Parathyroid adenoma (tissue), 2 donors: ENCODE data around the gene UMAD1.

Experiments used
- H2AFZ ChIP-seq: fragments of 300-600 bp; sonication (generic); one replicate; pipeline ENCODE4 v1.7.0; 2017; ENCODE audit warnings: antibody characterized with exemption, mild to moderate bottlenecking
- H3K27ac ChIP-seq: fragments of 300-600 bp; sonication (generic); one replicate; pipeline ENCODE4 v1.7.0; 2017
- H3K27me3 ChIP-seq: fragments of 300-600 bp; sonication (generic); one replicate; pipeline ENCODE4 v1.7.0; 2017; ENCODE audit warnings: low read length; ENCODE audit not compliant: control insufficient read depth, insufficient read depth
- H3K36me3 ChIP-seq: fragments of 300-600 bp; sonication (generic); one replicate; pipeline ENCODE4 v1.7.0; 2017; ENCODE audit warnings: low read length; ENCODE audit not compliant: control insufficient read depth, insufficient read depth
- H3K4me1 ChIP-seq: fragments of 300-600 bp; sonication (generic); one replicate; pipeline ENCODE4 v1.7.0; 2017; ENCODE audit warnings: control low read depth
- H3K4me2 ChIP-seq: fragments of 300-600 bp; sonication (generic); one replicate; pipeline ENCODE4 v1.7.0; 2017; ENCODE audit warnings: low read length
- H3K4me3 ChIP-seq: fragments of 300-600 bp; sonication (generic); one replicate; pipeline ENCODE4 v1.7.0; 2017; ENCODE audit warnings: low read depth, low read length
- H3K79me2 ChIP-seq: fragments of 300-600 bp; sonication (generic); one replicate; pipeline ENCODE4 v1.7.0; 2017; ENCODE audit warnings: control low read depth
- H3K9ac ChIP-seq: fragments of 300-600 bp; sonication (generic); one replicate; pipeline ENCODE4 v1.7.0; 2017; ENCODE audit warnings: mild to moderate bottlenecking
- H3K9me3 ChIP-seq: fragments of 300-600 bp; sonication (generic); one replicate; pipeline ENCODE4 v1.7.0; 2017; ENCODE audit warnings: low read length; ENCODE audit not compliant: control insufficient read depth
- CTCF ChIP-seq: fragments of 300-600 bp; sonication (generic); IDR thresholded peaks from one replicate; pipeline ENCODE4 v1.7.0; 2017; ENCODE audit warnings: antibody characterized with exemption, mild to moderate bottlenecking
- donor health status: primary hyperparathyroidism.

UMAD1 gene

DNA sequence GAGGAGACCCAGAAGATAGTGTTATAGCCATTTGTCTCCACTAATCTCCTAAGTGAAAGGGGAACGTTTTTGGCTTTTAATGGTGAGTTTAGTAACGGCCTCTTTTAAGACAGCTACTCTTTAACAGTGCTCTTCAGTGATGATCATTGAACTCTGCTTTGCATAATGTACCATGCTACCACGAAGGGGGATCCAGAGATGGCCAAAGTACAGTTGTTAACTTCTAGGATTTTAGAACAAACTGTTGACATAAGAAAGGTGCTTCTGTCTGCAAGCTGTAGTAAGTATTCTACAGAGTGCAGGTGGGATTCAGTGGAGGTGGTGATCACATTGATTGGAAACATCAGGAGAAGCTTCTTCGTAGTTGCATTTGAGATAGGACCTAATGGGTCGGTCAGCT, 192.0 kb downstream of the UMAD1 start:
- no peak overlapping the region for H3K27ac ChIP-seq
- no peaks in the 10 kb centered on the region for H3K36me3 ChIP-seq
- H3K79me2 ChIP-seq: no peaks in the 10 kb centered on the region
- no peak for TF ChIP-seq CTCF
- H3K27me3 ChIP-seq: no peaks in the 10 kb centered on the region
- no peaks in the 10 kb centered on the region for H3K4me1 ChIP-seq
- H3K9me3 ChIP-seq: no peaks in the 10 kb centered on the region
- no peak overlapping the region for H3K9ac ChIP-seq
- H3K4me3 ChIP-seq: no peak overlapping the region
- no peak overlapping the region for H2AFZ ChIP-seq
- H3K4me2 ChIP-seq: no peak overlapping the region

DNA sequence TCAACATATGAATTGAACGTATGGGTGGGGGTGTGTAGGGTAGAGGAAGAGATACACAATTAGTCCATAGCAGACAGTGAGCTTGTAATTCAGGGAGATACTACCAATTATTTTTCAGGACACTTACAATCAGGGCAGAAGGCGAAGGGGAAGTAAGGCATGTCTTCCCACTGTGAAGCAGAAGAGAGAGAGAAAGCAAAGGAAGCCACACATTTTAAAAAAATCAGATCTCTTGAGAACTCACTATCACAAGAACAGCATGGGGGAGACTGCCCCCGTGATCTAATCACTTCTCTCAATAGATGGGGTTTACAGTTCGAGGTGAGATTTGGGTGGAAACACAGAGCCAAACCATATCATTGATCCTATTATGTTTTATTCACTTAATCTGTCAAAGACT, 194.2 kb downstream of the UMAD1 start:
- H3K4me3 ChIP-seq: no peak overlapping the region
- peaks cover 3% of the 10 kb centered on the region for H3K79me2 ChIP-seq
- no peaks in the 10 kb centered on the region for H3K4me1 ChIP-seq
- no peaks in the 10 kb centered on the region for H3K27me3 ChIP-seq
- no peaks in the 10 kb centered on the region for H3K9me3 ChIP-seq
- no peak for TF ChIP-seq CTCF
- no peak overlapping the region for H3K9ac ChIP-seq
- no peak overlapping the region for H3K4me2 ChIP-seq
- no peaks in the 10 kb centered on the region for H3K36me3 ChIP-seq
- no peak overlapping the region for H2AFZ ChIP-seq
- no peak overlapping the region for H3K27ac ChIP-seq

GRCh38 chr7:7841027-7841426, 200.5 kb downstream of the UMAD1 start:
- no peaks in the 10 kb centered on the region for H3K4me1 ChIP-seq
- no peak overlapping the region for H3K4me2 ChIP-seq
- H3K4me3 ChIP-seq: no peak overlapping the region
- H3K9ac ChIP-seq: no peak overlapping the region
- no peak overlapping the region for H2AFZ ChIP-seq
- H3K27me3 ChIP-seq: no peaks in the 10 kb centered on the region
- no peak for TF ChIP-seq CTCF
- H3K79me2 ChIP-seq: peaks cover 3% of the 10 kb centered on the region
- no peak overlapping the region for H3K27ac ChIP-seq
- H3K9me3 ChIP-seq: no peaks in the 10 kb centered on the region
- no peaks in the 10 kb centered on the region for H3K36me3 ChIP-seq

DNA sequence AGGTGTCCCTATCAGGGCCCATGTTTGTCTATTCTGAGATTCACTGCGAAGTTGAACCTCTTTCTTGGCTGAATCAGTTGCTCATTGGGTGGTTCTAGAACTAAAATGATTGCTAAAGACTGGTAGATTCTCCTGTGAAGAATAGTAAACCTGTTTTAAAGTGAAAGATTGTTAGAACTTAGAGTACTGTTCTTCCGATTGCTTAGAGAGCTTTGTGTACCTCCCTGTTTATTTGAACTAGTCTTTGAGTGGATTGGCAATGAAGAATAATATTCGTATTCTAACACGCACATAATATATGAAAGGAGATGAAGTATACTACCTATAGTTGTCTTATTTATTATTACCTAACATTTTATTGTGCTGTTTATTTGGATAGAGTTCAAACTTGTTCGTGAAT, 202.7 kb downstream of the UMAD1 start:
- no peak overlapping the region for H3K9ac ChIP-seq
- peaks cover under 1% of the 10 kb centered on the region for H3K79me2 ChIP-seq
- no peak for TF ChIP-seq CTCF
- H3K4me1 ChIP-seq: no peaks in the 10 kb centered on the region
- H3K36me3 ChIP-seq: no peaks in the 10 kb centered on the region
- H3K27me3 ChIP-seq: no peaks in the 10 kb centered on the region
- no peak overlapping the region for H2AFZ ChIP-seq
- no peak overlapping the region for H3K4me2 ChIP-seq
- H3K4me3 ChIP-seq: no peak overlapping the region
- H3K9me3 ChIP-seq: no peaks in the 10 kb centered on the region
- H3K27ac ChIP-seq: no peak overlapping the region

DNA sequence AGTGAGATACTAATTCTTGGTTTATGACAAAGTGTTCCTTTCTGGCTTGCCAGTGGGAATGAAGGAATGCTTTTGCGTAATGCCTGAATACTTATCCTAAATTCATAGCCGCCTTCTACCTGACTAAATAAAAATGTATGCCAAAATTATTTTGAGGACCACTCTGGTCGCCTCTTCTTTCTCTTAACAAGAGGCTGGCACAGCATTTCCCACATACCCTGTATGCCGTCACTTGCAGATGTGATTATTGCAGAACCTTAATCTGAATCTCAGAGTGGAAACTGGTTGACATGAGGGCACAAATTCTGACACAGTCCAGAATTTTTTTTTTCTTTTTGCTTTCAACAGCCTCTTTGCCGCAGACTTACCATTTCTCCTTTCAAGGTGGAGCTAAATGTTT, 203.4 kb downstream of the UMAD1 start:
- no peaks in the 10 kb centered on the region for H3K36me3 ChIP-seq
- H3K27ac ChIP-seq: no peak overlapping the region
- H3K4me2 ChIP-seq: no peak overlapping the region
- no peak for TF ChIP-seq CTCF
- H3K4me1 ChIP-seq: no peaks in the 10 kb centered on the region
- no peaks in the 10 kb centered on the region for H3K27me3 ChIP-seq
- no peak overlapping the region for H3K9ac ChIP-seq
- no peaks in the 10 kb centered on the region for H3K79me2 ChIP-seq
- no peaks in the 10 kb centered on the region for H3K9me3 ChIP-seq
- H2AFZ ChIP-seq: no peak overlapping the region
- no peak overlapping the region for H3K4me3 ChIP-seq
